ENCODE results near the gene ATP11A. TPM values are rescaled to one million over a fixed set of nuclear protein-coding genes. Genes with fewer than 3 reads are reported as not detected.

The ATP11A gene
- total and polyA plus RNA-seq, 2 experiments from 2014 or later = 12.3 to 52.6 TPM

DNA sequence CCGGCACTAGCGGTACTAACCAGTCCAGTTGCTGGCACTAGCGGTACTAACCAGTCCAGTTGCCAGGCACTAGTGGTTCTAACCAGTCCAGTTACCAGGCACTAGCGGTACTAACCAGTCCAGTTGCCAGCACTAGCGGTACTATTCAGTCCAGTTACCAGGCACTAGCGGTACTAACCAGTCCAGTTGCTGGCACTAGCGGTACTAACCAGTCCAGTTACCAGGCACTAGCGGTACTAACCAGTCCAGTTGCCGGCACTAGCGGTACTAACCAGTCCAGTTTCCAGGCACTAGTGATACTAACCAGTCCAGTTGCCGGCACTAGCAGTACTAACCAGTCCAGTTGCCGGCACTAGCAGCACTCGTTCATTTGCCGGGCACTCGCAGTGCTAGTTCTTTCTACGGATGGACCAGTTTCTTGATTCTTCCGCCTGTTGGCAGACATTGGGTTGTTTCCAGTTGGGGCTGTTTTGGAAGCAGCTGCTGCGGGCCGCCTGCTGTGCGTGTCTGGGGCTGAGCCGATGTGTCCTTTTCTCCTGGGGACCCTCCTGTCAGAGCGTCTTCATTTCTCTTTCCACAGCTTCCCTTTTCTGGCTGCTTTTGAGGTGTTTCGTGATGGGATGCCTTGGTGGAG is 155.8 kb downstream of the ATP11A start (continued):
- TF ChIP-seq, protein P1, sequence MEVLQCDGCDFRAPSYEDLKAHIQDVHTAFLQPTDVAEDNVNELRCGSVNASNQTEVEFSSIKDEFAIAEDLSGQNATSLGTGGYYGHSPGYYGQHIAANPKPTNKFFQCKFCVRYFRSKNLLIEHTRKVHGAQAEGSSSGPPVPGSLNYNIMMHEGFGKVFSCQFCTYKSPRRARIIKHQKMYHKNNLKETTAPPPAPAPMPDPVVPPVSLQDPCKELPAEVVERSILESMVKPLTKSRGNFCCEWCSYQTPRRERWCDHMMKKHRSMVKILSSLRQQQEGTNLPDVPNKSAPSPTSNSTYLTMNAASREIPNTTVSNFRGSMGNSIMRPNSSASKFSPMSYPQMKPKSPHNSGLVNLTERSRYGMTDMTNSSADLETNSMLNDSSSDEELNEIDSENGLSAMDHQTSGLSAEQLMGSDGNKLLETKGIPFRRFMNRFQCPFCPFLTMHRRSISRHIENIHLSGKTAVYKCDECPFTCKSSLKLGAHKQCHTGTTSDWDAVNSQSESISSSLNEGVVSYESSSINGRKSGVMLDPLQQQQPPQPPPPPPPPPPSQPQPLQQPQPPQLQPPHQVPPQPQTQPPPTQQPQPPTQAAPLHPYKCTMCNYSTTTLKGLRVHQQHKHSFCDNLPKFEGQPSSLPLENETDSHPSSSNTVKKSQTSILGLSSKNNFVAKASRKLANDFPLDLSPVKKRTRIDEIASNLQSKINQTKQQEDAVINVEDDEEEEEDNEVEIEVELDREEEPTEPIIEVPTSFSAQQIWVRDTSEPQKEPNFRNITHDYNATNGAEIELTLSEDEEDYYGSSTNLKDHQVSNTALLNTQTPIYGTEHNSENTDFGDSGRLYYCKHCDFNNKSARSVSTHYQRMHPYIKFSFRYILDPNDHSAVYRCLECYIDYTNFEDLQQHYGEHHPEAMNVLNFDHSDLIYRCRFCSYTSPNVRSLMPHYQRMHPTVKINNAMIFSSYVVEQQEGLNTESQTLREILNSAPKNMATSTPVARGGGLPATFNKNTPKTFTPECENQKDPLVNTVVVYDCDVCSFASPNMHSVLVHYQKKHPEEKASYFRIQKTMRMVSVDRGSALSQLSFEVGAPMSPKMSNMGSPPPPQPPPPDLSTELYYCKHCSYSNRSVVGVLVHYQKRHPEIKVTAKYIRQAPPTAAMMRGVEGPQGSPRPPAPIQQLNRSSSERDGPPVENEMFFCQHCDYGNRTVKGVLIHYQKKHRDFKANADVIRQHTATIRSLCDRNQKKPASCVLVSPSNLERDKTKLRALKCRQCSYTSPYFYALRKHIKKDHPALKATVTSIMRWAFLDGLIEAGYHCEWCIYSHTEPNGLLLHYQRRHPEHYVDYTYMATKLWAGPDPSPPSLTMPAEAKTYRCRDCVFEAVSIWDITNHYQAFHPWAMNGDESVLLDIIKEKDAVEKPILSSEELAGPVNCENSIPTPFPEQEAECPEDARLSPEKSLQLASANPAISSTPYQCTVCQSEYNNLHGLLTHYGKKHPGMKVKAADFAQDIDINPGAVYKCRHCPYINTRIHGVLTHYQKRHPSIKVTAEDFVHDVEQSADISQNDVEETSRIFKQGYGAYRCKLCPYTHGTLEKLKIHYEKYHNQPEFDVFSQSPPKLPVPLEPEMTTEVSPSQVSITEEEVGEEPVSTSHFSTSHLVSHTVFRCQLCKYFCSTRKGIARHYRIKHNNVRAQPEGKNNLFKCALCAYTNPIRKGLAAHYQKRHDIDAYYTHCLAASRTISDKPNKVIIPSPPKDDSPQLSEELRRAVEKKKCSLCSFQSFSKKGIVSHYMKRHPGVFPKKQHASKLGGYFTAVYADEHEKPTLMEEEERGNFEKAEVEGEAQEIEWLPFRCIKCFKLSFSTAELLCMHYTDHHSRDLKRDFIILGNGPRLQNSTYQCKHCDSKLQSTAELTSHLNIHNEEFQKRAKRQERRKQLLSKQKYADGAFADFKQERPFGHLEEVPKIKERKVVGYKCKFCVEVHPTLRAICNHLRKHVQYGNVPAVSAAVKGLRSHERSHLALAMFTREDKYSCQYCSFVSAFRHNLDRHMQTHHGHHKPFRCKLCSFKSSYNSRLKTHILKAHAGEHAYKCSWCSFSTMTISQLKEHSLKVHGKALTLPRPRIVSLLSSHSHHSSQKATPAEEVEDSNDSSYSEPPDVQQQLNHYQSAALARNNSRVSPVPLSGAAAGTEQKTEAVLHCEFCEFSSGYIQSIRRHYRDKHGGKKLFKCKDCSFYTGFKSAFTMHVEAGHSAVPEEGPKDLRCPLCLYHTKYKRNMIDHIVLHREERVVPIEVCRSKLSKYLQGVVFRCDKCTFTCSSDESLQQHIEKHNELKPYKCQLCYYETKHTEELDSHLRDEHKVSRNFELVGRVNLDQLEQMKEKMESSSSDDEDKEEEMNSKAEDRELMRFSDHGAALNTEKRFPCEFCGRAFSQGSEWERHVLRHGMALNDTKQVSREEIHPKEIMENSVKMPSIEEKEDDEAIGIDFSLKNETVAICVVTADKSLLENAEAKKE (CRISPR knock-in tag; IDR thresholded peaks at IDR 0.05) = no peak
- no peak for TF ChIP-seq EZH2phosphoT487 (IDR thresholded peaks at IDR 0.05; ENCODE audit: unreplicated experiment)
- TF ChIP-seq, protein P2, sequence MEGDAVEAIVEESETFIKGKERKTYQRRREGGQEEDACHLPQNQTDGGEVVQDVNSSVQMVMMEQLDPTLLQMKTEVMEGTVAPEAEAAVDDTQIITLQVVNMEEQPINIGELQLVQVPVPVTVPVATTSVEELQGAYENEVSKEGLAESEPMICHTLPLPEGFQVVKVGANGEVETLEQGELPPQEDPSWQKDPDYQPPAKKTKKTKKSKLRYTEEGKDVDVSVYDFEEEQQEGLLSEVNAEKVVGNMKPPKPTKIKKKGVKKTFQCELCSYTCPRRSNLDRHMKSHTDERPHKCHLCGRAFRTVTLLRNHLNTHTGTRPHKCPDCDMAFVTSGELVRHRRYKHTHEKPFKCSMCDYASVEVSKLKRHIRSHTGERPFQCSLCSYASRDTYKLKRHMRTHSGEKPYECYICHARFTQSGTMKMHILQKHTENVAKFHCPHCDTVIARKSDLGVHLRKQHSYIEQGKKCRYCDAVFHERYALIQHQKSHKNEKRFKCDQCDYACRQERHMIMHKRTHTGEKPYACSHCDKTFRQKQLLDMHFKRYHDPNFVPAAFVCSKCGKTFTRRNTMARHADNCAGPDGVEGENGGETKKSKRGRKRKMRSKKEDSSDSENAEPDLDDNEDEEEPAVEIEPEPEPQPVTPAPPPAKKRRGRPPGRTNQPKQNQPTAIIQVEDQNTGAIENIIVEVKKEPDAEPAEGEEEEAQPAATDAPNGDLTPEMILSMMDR (conservative IDR thresholded peaks at IDR 0.05; ENCODE audit: low read depth in 2 of 2) = no peak
- TF ChIP-seq STAT1 (IDR thresholded peaks at IDR 0.05; ENCODE audit: unreplicated experiment) = no peak
- no peak for TF ChIP-seq CREB1 (CRISPR knock-in tag; IDR thresholded peaks at IDR 0.05; ENCODE audit: low read depth)

DNA sequence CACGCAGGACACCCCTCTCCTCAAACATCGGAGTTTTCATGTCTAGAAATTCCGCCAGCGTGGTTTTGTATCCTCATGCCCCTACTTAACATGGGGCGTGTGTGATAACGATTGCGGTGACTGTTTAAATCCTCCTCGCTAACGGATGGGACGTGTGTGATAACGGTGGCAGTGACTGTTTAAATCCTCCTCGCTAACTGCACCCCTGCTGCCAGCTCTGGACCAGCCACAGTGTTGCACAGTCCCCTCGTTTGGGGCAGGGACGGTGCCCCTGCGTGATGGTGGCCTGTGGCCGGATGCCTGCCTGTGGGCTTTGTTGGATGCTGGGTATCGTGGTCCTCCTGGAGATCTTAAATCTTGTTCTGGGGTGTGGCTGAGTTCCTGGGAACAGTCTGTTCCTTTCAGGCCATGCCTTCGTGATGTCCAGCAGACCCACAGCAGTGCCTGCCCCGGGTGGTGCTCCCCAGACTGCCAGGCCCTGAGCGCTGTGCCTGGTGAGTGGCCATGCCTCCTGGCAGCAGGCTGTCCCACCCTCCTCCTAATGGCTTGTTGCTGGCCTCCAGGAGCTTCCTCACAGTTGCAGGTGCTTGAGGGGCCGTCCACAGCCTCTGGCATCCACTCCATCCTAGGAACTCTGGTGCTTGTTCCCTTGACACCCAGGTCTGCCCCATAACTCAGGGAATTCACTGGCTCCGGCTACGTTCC is 156.7 kb downstream of the ATP11A start:
- H3K79me2 ChIP-seq (replicated peaks; ENCODE audit: insufficient read depth) = no peaks in the 10 kb centered on the region
- H3K4me1 Mint-ChIP-seq = peaks cover 7% of the 10 kb centered on the region
- H3K36me3 ChIP-seq (ENCODE audit: insufficient read depth) = no peaks in the 10 kb centered on the region
- peaks cover 9% of the 10 kb centered on the region for H3K27me3 Mint-ChIP-seq (ENCODE audit: insufficient read depth, low read depth, poor library complexity)
- no peaks in the 10 kb centered on the region for H3K27me3 ChIP-seq (ENCODE audit: insufficient read depth)
- no peak overlapping the region for H3K27ac Mint-ChIP-seq
- DNase-seq (ENCODE audit: low spot score) (no peak), ATAC-seq (no peak)
- no peak overlapping the region for H2AFZ ChIP-seq
- no peak overlapping the region for H3K4me3 Mint-ChIP-seq
- H3K4me2 ChIP-seq = no peak overlapping the region
- H3K27ac ChIP-seq (ENCODE audit: low read depth) = no peak overlapping the region
- no peaks in the 10 kb centered on the region for H3F3A ChIP-seq (replicated peaks; ENCODE audit: low read depth)
- H3K4me1 ChIP-seq (ENCODE audit: insufficient read depth) = no peaks in the 10 kb centered on the region
- no peaks in the 10 kb centered on the region for H3K9me2 ChIP-seq (ENCODE audit: insufficient read depth)
- H3K4me3 ChIP-seq = no peak overlapping the region
- peaks cover 48% of the 10 kb centered on the region for H3K36me3 Mint-ChIP-seq (ENCODE audit: low read depth)
- no peaks in the 10 kb centered on the region; the same call in 2 of the 3 replicates for H3K9me3 Mint-ChIP-seq
- peaks cover 4% of the 10 kb centered on the region; the same call in 1 of the 2 replicates for H4K20me1 ChIP-seq (replicated peaks; ENCODE audit: insufficient read depth)
- TF ChIP-seq, protein P3, sequence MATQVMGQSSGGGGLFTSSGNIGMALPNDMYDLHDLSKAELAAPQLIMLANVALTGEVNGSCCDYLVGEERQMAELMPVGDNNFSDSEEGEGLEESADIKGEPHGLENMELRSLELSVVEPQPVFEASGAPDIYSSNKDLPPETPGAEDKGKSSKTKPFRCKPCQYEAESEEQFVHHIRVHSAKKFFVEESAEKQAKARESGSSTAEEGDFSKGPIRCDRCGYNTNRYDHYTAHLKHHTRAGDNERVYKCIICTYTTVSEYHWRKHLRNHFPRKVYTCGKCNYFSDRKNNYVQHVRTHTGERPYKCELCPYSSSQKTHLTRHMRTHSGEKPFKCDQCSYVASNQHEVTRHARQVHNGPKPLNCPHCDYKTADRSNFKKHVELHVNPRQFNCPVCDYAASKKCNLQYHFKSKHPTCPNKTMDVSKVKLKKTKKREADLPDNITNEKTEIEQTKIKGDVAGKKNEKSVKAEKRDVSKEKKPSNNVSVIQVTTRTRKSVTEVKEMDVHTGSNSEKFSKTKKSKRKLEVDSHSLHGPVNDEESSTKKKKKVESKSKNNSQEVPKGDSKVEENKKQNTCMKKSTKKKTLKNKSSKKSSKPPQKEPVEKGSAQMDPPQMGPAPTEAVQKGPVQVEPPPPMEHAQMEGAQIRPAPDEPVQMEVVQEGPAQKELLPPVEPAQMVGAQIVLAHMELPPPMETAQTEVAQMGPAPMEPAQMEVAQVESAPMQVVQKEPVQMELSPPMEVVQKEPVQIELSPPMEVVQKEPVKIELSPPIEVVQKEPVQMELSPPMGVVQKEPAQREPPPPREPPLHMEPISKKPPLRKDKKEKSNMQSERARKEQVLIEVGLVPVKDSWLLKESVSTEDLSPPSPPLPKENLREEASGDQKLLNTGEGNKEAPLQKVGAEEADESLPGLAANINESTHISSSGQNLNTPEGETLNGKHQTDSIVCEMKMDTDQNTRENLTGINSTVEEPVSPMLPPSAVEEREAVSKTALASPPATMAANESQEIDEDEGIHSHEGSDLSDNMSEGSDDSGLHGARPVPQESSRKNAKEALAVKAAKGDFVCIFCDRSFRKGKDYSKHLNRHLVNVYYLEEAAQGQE (IDR thresholded peaks at IDR 0.05; ENCODE audit: unreplicated experiment) = no peak
- TF ChIP-seq, protein P2 (conservative IDR thresholded peaks at IDR 0.05; ENCODE audit: low read depth in 2 of 2) = no peak
- no peak for TF ChIP-seq JUNB (IDR thresholded peaks at IDR 0.05; ENCODE audit: unreplicated experiment)
- TF ChIP-seq ZNF331 (CRISPR knock-in tag; IDR thresholded peaks at IDR 0.05; ENCODE audit: low read depth) = no peak
- TF ChIP-seq EZH2phosphoT487 (IDR thresholded peaks at IDR 0.05; ENCODE audit: unreplicated experiment) = no peak
- no peak for TF ChIP-seq CREB1 (CRISPR knock-in tag; IDR thresholded peaks at IDR 0.05; ENCODE audit: low read depth)
- no peak for TF ChIP-seq NANOG (IDR thresholded peaks at IDR 0.05; ENCODE audit: borderline replicate concordance)

All from GM23338 (cell line).